Vagina (tissue), 2 donors: ENCODE data around the gene PROS1.

ENCODE experiments used
- CTCF ChIP-seq, 3 experiments: fragments of 450-650 bp in 2 of 3; fragments of 200-600 bp in 1 of 3; sonication (generic) in 1 of 3; IDR thresholded peaks; one replicate each; pipeline ENCODE4 v1.5.1; 2017 to 2019; ENCODE audit warnings: antibody characterized with exemption in 3 of 3, mild to moderate bottlenecking in 2 of 3, moderate library complexity in 2 of 3
- POLR2AphosphoS5 ChIP-seq, 2 donors: sonication (generic); formaldehyde crosslinking; IDR thresholded peaks; one replicate each; pipeline ENCODE4 v1.9.0; 2017; ENCODE audit warnings: antibody characterized with exemption in 2 of 2, mild to moderate bottlenecking in 2 of 2, low read depth in 1 of 2; ENCODE audit not compliant: insufficient read depth in 1 of 2

- TF ChIP-seq CTCF (IDR thresholded peaks at IDR 0.05), result no peak
- no peak for TF ChIP-seq POLR2AphosphoS5 (IDR thresholded peaks at IDR 0.05; ENCODE audit: insufficient read depth in 1 of 2, low read depth in 1 of 2)
These were observed 129.7 kb downstream of the PROS1 start for GRCh38 chr3:93843981-93844380.
